Mucosa of stomach (tissue), 1 donor: ENCODE data around the gene ROPN1L.

Source experiments
- H3K27me3 ChIP-seq: one replicate; pipeline ENCODE4 v1.7.0; 2013; ENCODE audit warnings: mild to moderate bottlenecking, low read length; ENCODE audit not compliant: control insufficient read depth, insufficient read depth
- H3K36me3 ChIP-seq: one replicate; pipeline ENCODE4 v1.7.0; 2013; ENCODE audit warnings: low read length; ENCODE audit not compliant: control insufficient read depth, insufficient read depth
- H3K4me1 ChIP-seq: one replicate; pipeline ENCODE4 v1.7.0; 2013; ENCODE audit warnings: mild to moderate bottlenecking, low read length; ENCODE audit not compliant: control insufficient read depth, insufficient read depth
- H3K4me3 ChIP-seq: one replicate; pipeline ENCODE4 v1.7.0; 2013; ENCODE audit warnings: low read length
- H3K9ac ChIP-seq: one replicate; pipeline ENCODE4 v1.7.0; 2013; ENCODE audit warnings: mild to moderate bottlenecking, low read length, moderate library complexity
- H3K9me3 ChIP-seq: one replicate; pipeline ENCODE4 v1.7.0; 2013; ENCODE audit warnings: mild to moderate bottlenecking, low read length, moderate library complexity; ENCODE audit not compliant: control insufficient read depth
- donor health status: Pancreatic carcinoma.

Gene ROPN1L

GRCh38 chr5:10451137-10451824 is 9.6 kb downstream of the ROPN1L start:
- Histone ChIP-seq H3K4me1 (no peaks in the 10 kb centered on the region), H3K4me3 (no peak overlapping the region), H3K27me3 (no peaks in the 10 kb centered on the region), H3K9ac (no peak overlapping the region), H3K36me3 (no peaks in the 10 kb centered on the region), H3K9me3 (no peaks in the 10 kb centered on the region)

- Histone ChIP-seq H3K4me1 (peaks cover 4% of the 10 kb centered on the region), H3K4me3 (no peak overlapping the region), H3K9ac (no peak overlapping the region), H3K27me3 (no peaks in the 10 kb centered on the region), H3K36me3 (no peaks in the 10 kb centered on the region), H3K9me3 (no peaks in the 10 kb centered on the region)
Measured at GRCh38 chr5:10452768-10453331, 11.2 kb downstream of the ROPN1L start.

GRCh38 chr5:10453545-10453944 is 11.9 kb downstream of the ROPN1L start:
- no peaks in the 10 kb centered on the region for H3K9me3 ChIP-seq
- no peak overlapping the region for H3K9ac ChIP-seq
- H3K4me3 ChIP-seq, result no peak overlapping the region
- no peaks in the 10 kb centered on the region for H3K36me3 ChIP-seq
- peaks cover 9% of the 10 kb centered on the region for H3K4me1 ChIP-seq
- H3K27me3 ChIP-seq, result no peaks in the 10 kb centered on the region

- H3K4me3 ChIP-seq, result no peak overlapping the region
- no peaks in the 10 kb centered on the region for H3K9me3 ChIP-seq
- H3K27me3 ChIP-seq, result no peaks in the 10 kb centered on the region
- no peaks in the 10 kb centered on the region for H3K36me3 ChIP-seq
- no peak overlapping the region for H3K9ac ChIP-seq
- peaks cover 9% of the 10 kb centered on the region for H3K4me1 ChIP-seq
Measured at GRCh38 chr5:10454591-10455276, 13.1 kb downstream of the ROPN1L start.

GRCh38 chr5:10455277-10455670 is 13.6 kb downstream of the ROPN1L start:
- Histone ChIP-seq H3K4me1 (peaks cover 10% of the 10 kb centered on the region), H3K9ac (no peak overlapping the region), H3K4me3 (no peak overlapping the region), H3K27me3 (no peaks in the 10 kb centered on the region), H3K9me3 (no peaks in the 10 kb centered on the region), H3K36me3 (no peaks in the 10 kb centered on the region)

- H3K36me3 ChIP-seq, result no peaks in the 10 kb centered on the region
- H3K9ac ChIP-seq, result no peak overlapping the region
- peaks cover 23% of the 10 kb centered on the region for H3K4me1 ChIP-seq
- no peaks in the 10 kb centered on the region for H3K27me3 ChIP-seq
- H3K4me3 ChIP-seq, result no peak overlapping the region
- no peaks in the 10 kb centered on the region for H3K9me3 ChIP-seq
Measured at GRCh38 chr5:10456583-10457420, 15.1 kb downstream of the ROPN1L start.

GRCh38 chr5:10457682-10458574 is 16.2 kb downstream of the ROPN1L start:
- Histone ChIP-seq H3K9ac (no peak overlapping the region), H3K36me3 (no peaks in the 10 kb centered on the region), H3K9me3 (no peaks in the 10 kb centered on the region), H3K4me1 (peaks cover 26% of the 10 kb centered on the region), H3K4me3 (no peak overlapping the region), H3K27me3 (no peaks in the 10 kb centered on the region)

- H3K36me3 ChIP-seq, result no peaks in the 10 kb centered on the region
- no peaks in the 10 kb centered on the region for H3K9me3 ChIP-seq
- no peaks in the 10 kb centered on the region for H3K27me3 ChIP-seq
- H3K4me3 ChIP-seq, result no peak overlapping the region
- H3K9ac ChIP-seq, result no peak overlapping the region
- H3K4me1 ChIP-seq, result peaks cover 26% of the 10 kb centered on the region
Measured at GRCh38 chr5:10459080-10460055, 17.7 kb downstream of the ROPN1L start.

GRCh38 chr5:10460252-10460906 is 18.7 kb downstream of the ROPN1L start:
- H3K4me3 ChIP-seq, result no peak overlapping the region
- no peaks in the 10 kb centered on the region for H3K27me3 ChIP-seq
- H3K9ac ChIP-seq, result no peak overlapping the region
- H3K36me3 ChIP-seq, result no peaks in the 10 kb centered on the region
- peaks cover 26% of the 10 kb centered on the region for H3K4me1 ChIP-seq
- H3K9me3 ChIP-seq, result no peaks in the 10 kb centered on the region

GRCh38 chr5:10461041-10461440 is 19.4 kb downstream of the ROPN1L start:
- no peak overlapping the region for H3K9ac ChIP-seq
- H3K9me3 ChIP-seq, result no peaks in the 10 kb centered on the region
- no peaks in the 10 kb centered on the region for H3K36me3 ChIP-seq
- no peak overlapping the region for H3K4me3 ChIP-seq
- no peaks in the 10 kb centered on the region for H3K27me3 ChIP-seq
- peaks cover 26% of the 10 kb centered on the region for H3K4me1 ChIP-seq
